ENCODE results near the gene DCTD. TPM values are rescaled to one million over a fixed set of nuclear protein-coding genes. Genes with fewer than 3 reads are reported as not detected.
A peak's percentile ranks its signal among the peaks of the same experiment; 100 is the strongest.

The DCTD gene
- total and polyA plus RNA-seq, 10 of the 15 experiments (the other 5 are each of a cell fraction or from before 2014, with no cell fraction given), result 37.8 to 137 (median 92.1) TPM

DNA sequence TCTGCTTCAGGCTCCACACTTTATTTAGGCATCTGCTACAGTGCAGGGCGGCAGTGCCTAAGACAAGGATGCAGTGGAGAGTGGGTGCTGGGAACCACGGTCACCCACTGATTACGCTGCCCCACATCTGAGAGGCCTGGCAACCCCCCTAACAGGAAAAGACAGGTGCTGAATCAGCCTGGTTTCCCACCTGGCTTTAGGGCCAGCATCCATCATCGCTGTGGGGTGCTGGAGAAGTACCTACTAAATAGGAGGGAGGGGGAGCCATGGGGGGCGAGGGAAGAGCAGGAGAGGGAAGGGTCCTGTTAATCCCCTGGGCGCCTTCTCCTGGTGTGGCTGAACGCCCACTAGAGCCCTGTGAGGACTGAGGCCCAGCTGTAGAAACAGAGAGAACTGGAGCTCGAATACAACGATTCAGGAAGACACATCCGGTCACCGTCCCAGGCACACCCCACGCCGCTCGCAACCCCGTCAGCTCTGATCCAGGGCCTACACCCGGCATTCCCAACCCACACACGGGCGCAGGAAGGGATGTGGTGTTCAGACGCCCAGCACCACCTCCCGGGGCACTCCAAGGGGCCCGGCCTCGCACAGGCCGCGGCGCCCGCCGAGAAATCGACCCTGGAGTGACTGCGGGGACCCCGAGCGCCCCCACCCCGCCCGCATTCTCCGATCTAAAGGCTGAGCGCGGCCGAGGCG is 554 bp downstream of the DCTD start:
- no peak for DNase-seq (ENCODE audit: low read depth, low spot score)
- intact Hi-C loops (cut with micrococcal nuclease; ENCODE audit: unreplicated experiment), result loop anchor here (5.0 kb wide), 3 partner anchors 61 to 899 kb away; no protein-coding TSS in a partner anchor
- Histone ChIP-seq H3K27me3 (replicated peaks in 1 of 2; ENCODE audit: control insufficient read depth in 2 of 2, insufficient read depth in 2 of 2, low read length in 1 of 2) (no peaks in the 10 kb centered on the region), H3K4me3 (peak overlapping the region; percentile 73), H4K20me1 (ENCODE audit: control insufficient read depth, insufficient read depth) (no peaks in the 10 kb centered on the region), H3K9ac (ENCODE audit: control insufficient read depth, insufficient read depth, low read length) (peak overlapping the region; percentile 99), H3K27ac (ENCODE audit: control insufficient read depth, insufficient read depth) (peak overlapping the region; percentile 99), H2AFZ (ENCODE audit: control insufficient read depth, low read depth, low read length) (peak overlapping the region; percentile 9; the same call in 1 of the 2 replicates), H3K4me2 (ENCODE audit: control insufficient read depth, insufficient read depth) (peak overlapping the region; percentile 87), H3K9me3 (replicated peaks; ENCODE audit: control insufficient read depth, insufficient read depth, low read length) (no peaks in the 10 kb centered on the region), H3K36me3 (ENCODE audit: control insufficient read depth in 2 of 2, insufficient read depth in 2 of 2, low read length in 1 of 2) (peaks cover 3 to 14% of the 10 kb centered on the region in 2 experiments), H3K4me1 (ENCODE audit: control insufficient read depth, insufficient read depth, low read length) (peaks cover 19% of the 10 kb centered on the region), H3K79me2 (ENCODE audit: control insufficient read depth, insufficient read depth, low read length) (peaks cover 31% of the 10 kb centered on the region)
- ChIA-PET POLR2A (no interaction called here), SMC1A (ENCODE audit: uncharacterized antibody, unreplicated experiment) (interaction anchor here (0.9 to 7.8 kb wide), 2 partner anchors 7 to 12 kb away, joined by 3 to 37 read pairs; no protein-coding TSS in a partner anchor), CTCF (interaction anchor here (1.1 kb wide), 1 partner anchor 9 kb away, joined by 7 read pairs; no protein-coding TSS in a partner anchor), RAD21 (ENCODE audit: unreplicated experiment) (interaction anchor here (1.0 kb wide), 1 partner anchor 9 kb away, joined by 3 read pairs; no protein-coding TSS in a partner anchor)
- TF ChIP-seq BACH1 (IDR thresholded peaks at IDR 0.05; ENCODE audit: borderline replicate concordance) (peak; percentile 11; the same call in 1 of the 2 replicates), NBN (IDR thresholded peaks at IDR 0.05) (0 out of 2 replicates have a peak, but pooled peaks have one; percentile 25), POLR2AphosphoS5 (IDR thresholded peaks at IDR 0.05; ENCODE audit: low read length) (peak; percentile 80), NFXL1 (IDR thresholded peaks at IDR 0.05; ENCODE audit: borderline replicate concordance) (no peak), IKZF2 (IDR thresholded peaks at IDR 0.05) (peak in 1 of 2 experiments; percentile 53; a peak in 2 of 4 replicates), EED (IDR thresholded peaks at IDR 0.05; ENCODE audit: low read depth) (peak; percentile 34; the same call in 1 of the 2 replicates), ETV6 (conservative IDR thresholded peaks at IDR 0.05 in 1 of 2, IDR thresholded peaks at IDR 0.05 in 1 of 2; ENCODE audit: borderline replicate concordance in 1 of 2, low read depth in 1 of 2) (0 out of 4 replicates have a peak, but pooled peaks of 1 of the 2 experiments have one; percentile 0), IKZF1 (conservative IDR thresholded peaks at IDR 0.05) (peak; percentile 58), POLR2A (IDR thresholded peaks at IDR 0.05; ENCODE audit: low read depth, low read length) (peak; percentile 58), ZBTB40 (IDR thresholded peaks at IDR 0.05; ENCODE audit: borderline replicate concordance) (no peak), PRDM15 (CRISPR knock-in tag; IDR thresholded peaks at IDR 0.05) (no peak)
- TF ChIP-seq, protein P1, sequence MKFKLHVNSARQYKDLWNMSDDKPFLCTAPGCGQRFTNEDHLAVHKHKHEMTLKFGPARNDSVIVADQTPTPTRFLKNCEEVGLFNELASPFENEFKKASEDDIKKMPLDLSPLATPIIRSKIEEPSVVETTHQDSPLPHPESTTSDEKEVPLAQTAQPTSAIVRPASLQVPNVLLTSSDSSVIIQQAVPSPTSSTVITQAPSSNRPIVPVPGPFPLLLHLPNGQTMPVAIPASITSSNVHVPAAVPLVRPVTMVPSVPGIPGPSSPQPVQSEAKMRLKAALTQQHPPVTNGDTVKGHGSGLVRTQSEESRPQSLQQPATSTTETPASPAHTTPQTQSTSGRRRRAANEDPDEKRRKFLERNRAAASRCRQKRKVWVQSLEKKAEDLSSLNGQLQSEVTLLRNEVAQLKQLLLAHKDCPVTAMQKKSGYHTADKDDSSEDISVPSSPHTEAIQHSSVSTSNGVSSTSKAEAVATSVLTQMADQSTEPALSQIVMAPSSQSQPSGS (IDR thresholded peaks at IDR 0.05; ENCODE audit: low read length), result no peak
- peak; percentile 6 for ATAC-seq
- in situ Hi-C loops (cut with MboI), result no loop called here
- 1% methylated on average over 36 of the region's 38 CpGs for WGBS (ENCODE audit: insufficient coverage, insufficient replicate concordance, low lambda C conversion rate, missing lambda C conversion rate)
- no peak for FAIRE-seq
- BruUV-seq (replicated peaks), result no TSS peak
